WERI-Rb-1 (cell line): ENCODE results near the gene MARCHF6.
A peak's percentile ranks its signal among the peaks of the same experiment; 100 is the strongest.

Experiments used
- DNase-seq: peaks from one replicate; pipeline ENCODE4 v3.0.0-alpha.2; 2020
- H3K27ac ChIP-seq: fragments of 250-450 bp; sonication (Bioruptor Pico); 2 replicates; pipeline ENCODE4 v1.5.1; 2020; ENCODE audit warnings: mild to moderate bottlenecking, moderate library complexity
- H3K27me3 ChIP-seq: fragments of 250-450 bp; sonication (Bioruptor Pico); 2 replicates; pipeline ENCODE4 v1.5.1; 2021; ENCODE audit warnings: mild to moderate bottlenecking, low read depth, moderate library complexity; ENCODE audit not compliant: insufficient read depth, severe bottlenecking
- H3K36me3 ChIP-seq: fragments of 250-450 bp; sonication (Bioruptor Pico); 2 replicates; pipeline ENCODE4 v1.5.1; 2020; ENCODE audit warnings: mild to moderate bottlenecking, moderate library complexity
- H3K4me3 ChIP-seq: 2 replicates; pipeline ENCODE4 v1.5.1; 2011; ENCODE audit warnings: low read depth, mild to moderate bottlenecking, control low read depth, low read length
- H3K9me3 ChIP-seq: fragments of 250-450 bp; sonication (Bioruptor Pico); 2 replicates; pipeline ENCODE4 v1.5.1; 2021; ENCODE audit warnings: mild to moderate bottlenecking, moderate library complexity; ENCODE audit not compliant: severe bottlenecking
- CTCF ChIP-seq: IDR thresholded peaks from 2 replicates; pipeline ENCODE4 v1.5.1; 2011; ENCODE audit warnings: low read depth, mild to moderate bottlenecking, control low read depth, inconsistent platforms, low read length

MARCHF6 gene

GRCh38 chr5:10353241-10354047, at the start of gene MARCHF6:
Gene MARCHF6 (plus strand): TSS chr5:10353695. CDS start chr5:10353899, 204 bp downstream.
- H3K4me3 ChIP-seq = peak within 1 kb of the TSS; percentile 93
- H3K27ac ChIP-seq = peak within 1 kb of the TSS; percentile 100
- TF ChIP-seq CTCF = no peak
- no peaks in the 10 kb centered on the region for H3K27me3 ChIP-seq
- H3K9me3 ChIP-seq = no peaks in the 10 kb centered on the region
- DNase-seq = peak; percentile 99
- H3K36me3 ChIP-seq = peaks cover 15% of the 10 kb centered on the region

- H3K4me3 ChIP-seq = no peak overlapping the region
- no peak for DNase-seq
- H3K36me3 ChIP-seq = no peaks in the 10 kb centered on the region
- no peak for TF ChIP-seq CTCF
- no peaks in the 10 kb centered on the region for H3K27me3 ChIP-seq
- peaks cover 7% of the 10 kb centered on the region for H3K9me3 ChIP-seq
- no peak overlapping the region for H3K27ac ChIP-seq
Observed at GRCh38 chr5:10303699-10304170, 49.8 kb upstream of the MARCHF6 start.

GRCh38 chr5:10304932-10305331, 48.6 kb upstream of the MARCHF6 start:
- no peak overlapping the region for H3K27ac ChIP-seq
- H3K27me3 ChIP-seq = no peaks in the 10 kb centered on the region
- no peaks in the 10 kb centered on the region for H3K36me3 ChIP-seq
- H3K4me3 ChIP-seq = no peak overlapping the region
- DNase-seq = peak; percentile 42
- peaks cover 6% of the 10 kb centered on the region for H3K9me3 ChIP-seq
- peak; percentile 54 for TF ChIP-seq CTCF

GRCh38 chr5:10306114-10306513, 47.4 kb upstream of the MARCHF6 start:
- Histone ChIP-seq H3K27me3 (no peaks in the 10 kb centered on the region), H3K27ac (no peak overlapping the region), H3K36me3 (no peaks in the 10 kb centered on the region), H3K4me3 (no peak overlapping the region), H3K9me3 (no peaks in the 10 kb centered on the region)
- TF ChIP-seq CTCF = no peak
- no peak for DNase-seq

- Histone ChIP-seq H3K9me3 (no peaks in the 10 kb centered on the region), H3K27me3 (no peaks in the 10 kb centered on the region), H3K27ac (no peak overlapping the region), H3K36me3 (no peaks in the 10 kb centered on the region), H3K4me3 (no peak overlapping the region)
- TF ChIP-seq CTCF = no peak
- DNase-seq = no peak
Observed at GRCh38 chr5:10306806-10307205, 46.7 kb upstream of the MARCHF6 start.
